KBM-7 (cell line): ENCODE measurements around the gene PLAAT1.

ENCODE experiments used
- DNase-seq: peaks from one replicate; pipeline ENCODE4 v3.0.0-alpha.2; 2015
- in situ Hi-C: fragments of 300-500 bp; cut with MboI; formaldehyde crosslinking; loops from 2 replicates; pipeline ENCODE4 v1.14.3; 2020; ENCODE audit warnings: low sequenced_read_pairs, low pct_unique_long_range_greater_than_20kb, mixed read lengths

PLAAT1 gene

DNA sequence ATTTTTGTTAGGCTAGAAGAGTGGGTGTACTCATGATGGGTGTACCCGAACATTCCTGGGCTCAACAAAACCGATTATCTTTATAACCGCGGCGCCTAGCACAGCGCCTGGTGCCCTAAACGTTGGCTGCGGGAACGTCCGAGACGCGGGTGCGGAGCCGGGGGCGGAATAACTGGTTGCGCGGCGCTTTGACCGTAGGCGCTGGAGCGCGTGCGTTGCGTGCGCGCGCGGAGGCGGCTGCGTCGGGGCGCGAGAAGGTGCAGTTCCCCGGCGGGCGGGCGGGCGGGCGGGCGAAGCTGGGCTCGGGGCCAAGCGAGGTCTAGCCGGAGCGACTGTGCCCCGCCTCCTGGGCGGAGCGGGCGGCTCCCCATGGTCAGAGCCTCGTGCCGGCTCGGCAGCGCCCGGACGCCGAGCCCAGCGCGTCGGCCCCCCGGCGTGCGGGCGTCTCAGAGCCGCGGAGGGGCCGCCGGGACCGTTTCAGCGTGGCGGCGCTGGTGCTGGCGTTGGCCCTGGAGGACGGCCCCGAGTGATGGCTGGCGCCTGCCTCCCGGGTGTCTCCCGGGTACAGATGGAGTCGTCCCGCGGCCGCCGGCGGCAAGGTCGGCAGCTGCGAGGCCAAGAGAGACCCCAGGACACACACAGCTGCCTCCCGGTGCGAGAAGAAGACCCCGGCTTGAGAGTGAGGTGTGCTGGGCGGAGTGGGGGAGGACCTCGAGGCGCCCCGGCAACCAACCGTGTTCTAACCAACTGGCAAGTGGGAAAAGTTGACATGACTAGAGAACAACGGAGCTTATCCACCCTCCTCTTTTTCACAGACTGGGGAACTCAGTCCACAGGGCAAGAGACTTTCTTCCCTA, at the start of gene PLAAT1:
PLAAT1 (plus strand) TSS at position 373 of the 857 bp plus-strand sequence. CDS start 14,429 bp downstream, outside the sequence.
- in situ Hi-C loops: no loop called here
- peak; percentile 39 for DNase-seq

DNA sequence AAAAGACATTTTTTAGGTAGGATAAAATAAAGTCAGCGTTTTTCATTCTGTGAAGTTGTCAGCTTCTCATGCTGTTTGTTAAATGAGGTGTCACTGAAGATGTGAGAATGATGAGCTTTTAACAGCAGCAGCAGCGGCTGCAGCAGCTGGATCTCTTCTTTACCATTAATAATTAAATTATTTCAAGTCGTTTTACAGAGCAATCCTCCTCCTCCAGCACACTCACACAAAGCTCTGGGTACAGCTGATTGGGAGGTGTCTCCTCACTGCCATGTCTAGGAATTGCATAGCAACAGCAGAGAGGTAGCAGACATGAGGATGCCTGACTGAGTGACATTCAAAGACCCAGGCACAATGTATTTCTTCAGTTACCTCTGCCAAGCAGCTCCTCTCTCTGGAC, 46.7 kb upstream of the PLAAT1 start:
- in situ Hi-C loops: no loop called here
- DNase-seq: no peak

DNA sequence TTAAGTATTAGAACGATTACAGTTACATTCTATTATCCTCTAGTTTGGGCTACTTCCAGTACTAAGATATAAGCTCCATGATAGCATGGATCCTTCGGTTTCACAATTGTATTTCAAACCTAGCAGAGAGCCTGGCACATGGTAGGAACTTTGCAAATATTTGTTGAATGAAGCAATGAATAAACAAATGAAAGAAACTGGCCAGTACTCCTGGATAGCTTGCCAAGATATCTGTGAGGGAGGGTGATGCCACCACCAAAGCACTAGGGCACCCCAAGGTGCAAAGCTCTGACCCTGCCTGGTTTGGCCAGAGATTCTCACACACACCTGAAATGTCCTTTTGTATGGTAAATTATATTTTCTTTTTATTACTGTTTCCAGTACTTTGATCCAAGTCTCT, 44.3 kb upstream of the PLAAT1 start:
- DNase-seq: no peak
- in situ Hi-C loops: no loop called here

GRCh38 chr3:193207290-193208273, 33.4 kb upstream of the PLAAT1 start:
- DNase-seq: no peak
- in situ Hi-C loops: no loop called here

- no peak for DNase-seq
- in situ Hi-C loops: no loop called here
Observed at GRCh38 chr3:193210618-193211017, 30.4 kb upstream of the PLAAT1 start.

DNA sequence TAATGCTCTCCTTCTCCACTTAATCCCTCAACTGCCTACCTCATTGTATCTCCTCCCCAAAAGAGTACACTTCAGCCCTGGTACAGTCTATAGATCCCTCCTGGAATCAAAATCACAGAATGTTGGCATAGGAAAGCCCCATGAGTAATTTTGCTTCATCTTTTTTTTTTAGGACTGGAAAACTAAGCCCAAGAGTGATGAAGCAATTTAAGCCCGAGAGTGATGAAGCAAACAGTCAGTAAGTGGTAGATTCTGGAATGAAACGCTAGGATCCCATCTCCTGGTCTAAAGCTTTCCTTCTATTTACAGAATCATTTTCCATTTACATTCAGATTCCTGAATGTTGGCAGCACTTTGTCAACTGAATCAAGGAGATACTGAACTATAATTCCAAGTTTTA, 29.8 kb upstream of the PLAAT1 start:
- in situ Hi-C loops: no loop called here
- DNase-seq: no peak

DNA sequence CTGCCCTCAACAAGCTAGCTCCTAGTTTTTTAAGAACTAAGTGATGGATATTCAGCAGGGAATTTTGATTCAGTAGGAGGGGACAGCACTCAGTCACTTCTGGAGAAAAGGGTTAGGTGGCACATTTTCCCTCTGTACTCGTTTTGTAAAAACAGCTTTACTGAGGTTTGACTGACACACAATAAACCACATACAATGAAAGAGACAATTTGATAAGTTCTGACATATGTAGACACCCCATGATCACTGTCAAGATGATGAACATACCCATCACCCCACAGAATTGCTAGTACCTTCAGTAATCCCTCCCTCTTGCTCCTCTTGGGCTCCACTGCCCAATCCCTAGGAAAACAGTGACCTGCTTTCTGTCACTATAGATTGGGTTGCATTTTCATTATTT, 29.0 kb upstream of the PLAAT1 start:
- in situ Hi-C loops: no loop called here
- no peak for DNase-seq

DNA sequence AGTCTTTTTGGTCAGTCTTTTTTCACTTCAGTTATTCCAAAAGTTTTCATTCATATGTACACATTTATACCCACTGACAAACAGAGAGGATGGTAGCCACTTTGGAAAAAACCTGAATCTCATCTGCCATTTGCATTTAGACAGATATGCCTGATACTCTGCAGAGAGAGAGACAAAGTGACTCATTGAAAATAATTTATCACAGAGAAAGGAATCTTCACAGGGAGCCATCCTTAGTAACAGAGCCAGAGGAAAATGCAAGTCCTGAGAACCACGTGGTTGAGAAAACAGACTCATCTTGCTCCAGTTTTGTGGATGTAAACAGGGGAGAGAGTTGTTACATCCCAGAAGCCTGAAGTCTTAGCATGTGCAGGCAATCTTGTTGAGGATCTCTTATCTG, 28.2 kb upstream of the PLAAT1 start:
- in situ Hi-C loops: no loop called here
- no peak for DNase-seq

- DNase-seq: no peak
Observed at GRCh38 chr3:193214445-193214844, 26.6 kb upstream of the PLAAT1 start.

DNA sequence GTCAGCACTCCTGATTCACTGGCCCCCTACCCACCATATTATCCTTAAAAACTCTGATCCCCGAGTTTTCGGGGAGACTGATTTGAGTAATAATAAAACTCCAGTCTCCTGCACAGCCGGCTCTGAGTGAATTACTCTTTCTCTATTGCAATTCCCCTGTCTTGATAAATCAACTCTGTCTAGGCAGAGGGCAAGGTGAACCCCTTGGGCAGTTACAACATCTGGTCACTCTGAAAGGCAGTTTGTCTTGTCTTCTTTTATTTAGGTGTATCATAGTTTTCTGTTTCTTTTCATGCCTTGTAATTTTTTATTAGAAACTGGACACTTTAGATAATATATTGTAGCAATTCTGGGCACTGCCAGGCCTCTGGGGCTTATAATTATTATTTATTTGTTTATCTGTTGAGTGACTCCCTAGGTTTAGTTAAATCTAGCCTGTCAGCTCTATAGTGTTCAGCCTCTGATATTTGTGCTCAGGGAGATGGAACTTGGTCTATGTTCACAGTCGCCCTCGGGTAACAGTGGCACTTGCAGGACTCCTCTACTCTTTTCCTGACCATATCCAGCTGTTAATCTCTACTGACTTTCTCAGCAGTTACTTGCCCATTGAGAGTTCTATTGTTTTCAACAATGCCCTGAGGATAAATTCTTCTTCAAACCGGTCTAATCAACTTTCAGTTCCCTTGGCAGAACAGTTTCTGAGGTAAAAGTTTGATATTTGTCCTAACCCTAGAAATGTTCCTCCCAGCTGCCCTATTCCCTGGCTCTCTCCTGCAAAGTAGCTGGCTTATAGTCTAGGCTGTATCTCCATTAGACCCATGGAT, 15.5 kb upstream of the PLAAT1 start:
- in situ Hi-C loops: no loop called here
- no peak for DNase-seq

More at GRCh38 chr3:193214445-193214844, 26.6 kb upstream of the PLAAT1 start:
- in situ Hi-C loops: no loop called here

- in situ Hi-C loops: no loop called here
- no peak for DNase-seq
Observed at GRCh38 chr3:193228206-193228605, 12.8 kb upstream of the PLAAT1 start.

DNA sequence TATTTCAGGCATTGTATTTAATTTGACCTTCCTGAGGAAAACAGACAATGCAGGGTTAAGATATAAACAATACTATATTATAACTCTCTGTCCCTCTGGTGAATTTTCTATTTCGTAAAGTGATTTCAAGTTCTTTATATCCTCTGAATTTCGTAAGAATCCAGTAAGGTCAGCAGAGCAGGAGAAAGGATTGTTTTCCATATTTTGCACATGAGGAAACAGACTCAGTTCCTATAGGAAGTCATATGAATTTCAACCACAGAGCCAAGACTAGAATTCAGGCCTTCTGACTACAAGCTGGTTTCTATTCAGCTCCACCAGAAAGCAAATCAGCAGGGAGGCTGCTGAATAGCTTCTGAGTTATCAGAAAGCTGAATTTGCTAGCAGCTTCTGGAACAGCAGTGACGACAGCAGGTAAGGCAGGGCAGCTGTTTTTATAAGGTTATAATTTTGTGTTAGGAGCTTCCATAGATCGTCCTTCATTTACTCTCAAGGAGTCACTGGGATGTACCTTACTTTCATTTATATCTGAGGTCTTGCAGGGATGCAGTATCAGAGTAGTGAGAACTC, 11.1 kb upstream of the PLAAT1 start:
- DNase-seq: no peak
- in situ Hi-C loops: no loop called here

- DNase-seq: no peak
- in situ Hi-C loops: no loop called here
Observed at GRCh38 chr3:193230610-193231009, 10.4 kb upstream of the PLAAT1 start.

- in situ Hi-C loops: no loop called here
- DNase-seq: no peak
Observed at GRCh38 chr3:193231201-193231600, 9.8 kb upstream of the PLAAT1 start.

DNA sequence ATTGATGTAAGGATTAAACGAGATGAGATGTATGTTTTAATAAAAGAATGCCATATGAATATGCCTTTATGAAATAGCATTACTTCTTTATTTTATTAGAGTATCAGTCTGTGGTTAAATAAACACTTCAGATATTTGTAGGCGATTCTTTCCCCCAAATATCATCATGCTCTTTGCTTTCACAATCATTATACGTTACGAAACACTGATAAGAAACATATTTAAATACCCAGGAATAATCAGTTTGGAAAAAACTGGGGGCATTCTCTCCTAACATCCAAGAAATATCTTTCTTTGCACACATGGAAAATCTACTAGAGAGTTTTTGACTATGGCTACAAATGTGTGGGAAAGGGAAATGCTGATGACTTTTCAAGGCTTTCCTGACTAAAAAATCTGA, 4.4 kb upstream of the PLAAT1 start:
- DNase-seq: no peak
- in situ Hi-C loops: no loop called here

DNA sequence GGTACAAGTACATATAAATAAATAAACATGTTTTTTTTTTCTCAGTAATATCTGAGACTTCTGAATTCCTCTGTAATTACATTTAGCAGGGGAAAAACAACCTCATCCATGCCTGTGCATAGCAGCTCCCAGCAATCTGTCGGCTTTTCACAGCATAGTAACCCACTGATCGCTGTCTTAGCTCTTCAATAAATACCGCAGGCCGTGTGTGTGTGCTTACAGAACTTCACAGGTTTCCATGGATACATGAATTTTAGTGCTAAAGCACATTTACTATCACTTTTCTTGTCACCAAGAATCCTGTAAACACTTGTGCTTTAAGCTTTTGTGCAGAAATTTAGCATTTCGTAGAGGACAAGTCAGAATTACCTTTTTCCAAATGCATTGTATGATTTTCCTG, 4.0 kb upstream of the PLAAT1 start:
- in situ Hi-C loops: no loop called here
- DNase-seq: no peak

- DNase-seq: no peak
- in situ Hi-C loops: no loop called here
Observed at GRCh38 chr3:193240436-193240849, 579 bp upstream of the PLAAT1 start.

- no peak for DNase-seq
- in situ Hi-C loops: no loop called here
Observed at GRCh38 chr3:193241716-193242115, 694 bp downstream of the PLAAT1 start.

- in situ Hi-C loops: no loop called here
- DNase-seq: no peak
Observed at GRCh38 chr3:193243571-193243970, 2.5 kb downstream of the PLAAT1 start.
